ENCODE data around the gene MVK.

Gene MVK

GRCh38 chr12:109635717-109636116 is 62.1 kb downstream of the MVK start:
- no peak for DNase-seq

DNA sequence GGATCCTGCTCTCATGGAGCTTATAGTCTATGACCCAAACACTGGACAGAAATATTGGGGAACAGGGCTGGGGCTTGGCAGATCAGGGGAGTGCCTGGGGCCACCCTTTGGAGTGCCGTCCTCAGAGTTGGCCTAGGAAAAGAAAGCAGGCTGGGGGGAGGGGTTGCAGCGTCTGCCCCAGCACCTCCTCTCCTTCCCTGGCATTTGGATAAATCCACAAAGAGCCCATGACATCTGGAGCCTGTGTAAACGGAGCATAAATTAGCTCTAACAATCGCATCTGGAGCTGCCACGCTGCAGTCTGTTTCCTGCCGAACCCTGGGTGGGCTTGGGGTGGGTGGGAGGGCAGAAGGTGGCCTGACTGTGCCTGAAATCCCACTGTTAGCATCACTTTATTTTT is 63.8 kb downstream of the MVK start:
- DNase-seq: no peak

DNA sequence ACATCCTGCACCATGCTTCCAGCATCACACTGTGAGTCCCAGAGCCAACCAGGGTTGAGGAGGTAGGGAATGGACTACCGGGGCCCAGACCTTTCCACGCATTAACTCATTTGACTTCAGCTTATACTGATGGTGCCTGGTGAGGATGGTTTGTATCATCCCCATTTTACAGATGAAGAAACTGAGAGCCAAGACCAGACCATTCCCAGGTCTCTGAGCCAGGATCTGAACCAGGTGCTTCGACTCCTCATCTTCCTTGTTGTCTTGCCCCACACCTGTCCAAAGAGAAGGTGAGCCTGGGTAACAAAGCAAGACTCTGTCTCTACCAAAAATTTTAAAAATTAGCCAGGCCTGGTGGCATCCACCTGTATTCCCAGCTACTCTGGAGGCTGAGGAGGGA is 64.4 kb downstream of the MVK start:
- DNase-seq: no peak

- DNase-seq: no peak
Measured at GRCh38 chr12:109638735-109639134, 65.1 kb downstream of the MVK start.

GRCh38 chr12:109639151-109639872 is 65.7 kb downstream of the MVK start:
- DNase-seq: no peak

GRCh38 chr12:109640961-109641360 is 67.4 kb downstream of the MVK start:
- no peak for DNase-seq

DNA sequence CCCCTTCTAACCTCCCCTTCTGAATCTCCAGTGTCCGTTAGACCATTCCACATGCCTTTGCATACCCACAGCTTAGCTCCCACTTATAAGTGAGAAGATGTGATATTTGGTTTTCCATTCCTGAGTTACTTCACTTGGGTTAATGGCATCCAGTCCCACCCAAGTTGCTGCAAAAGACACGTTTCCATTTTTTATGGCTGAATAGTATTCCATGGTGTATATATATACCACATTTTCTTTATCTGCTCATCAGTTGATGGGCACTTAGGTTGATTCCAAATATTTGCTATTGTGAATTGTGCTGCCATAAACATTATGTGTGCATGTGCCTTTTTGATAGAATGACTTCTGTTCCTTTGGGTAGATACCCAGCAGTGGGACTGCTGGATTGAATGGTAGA is 67.8 kb downstream of the MVK start:
- DNase-seq: no peak

DNA sequence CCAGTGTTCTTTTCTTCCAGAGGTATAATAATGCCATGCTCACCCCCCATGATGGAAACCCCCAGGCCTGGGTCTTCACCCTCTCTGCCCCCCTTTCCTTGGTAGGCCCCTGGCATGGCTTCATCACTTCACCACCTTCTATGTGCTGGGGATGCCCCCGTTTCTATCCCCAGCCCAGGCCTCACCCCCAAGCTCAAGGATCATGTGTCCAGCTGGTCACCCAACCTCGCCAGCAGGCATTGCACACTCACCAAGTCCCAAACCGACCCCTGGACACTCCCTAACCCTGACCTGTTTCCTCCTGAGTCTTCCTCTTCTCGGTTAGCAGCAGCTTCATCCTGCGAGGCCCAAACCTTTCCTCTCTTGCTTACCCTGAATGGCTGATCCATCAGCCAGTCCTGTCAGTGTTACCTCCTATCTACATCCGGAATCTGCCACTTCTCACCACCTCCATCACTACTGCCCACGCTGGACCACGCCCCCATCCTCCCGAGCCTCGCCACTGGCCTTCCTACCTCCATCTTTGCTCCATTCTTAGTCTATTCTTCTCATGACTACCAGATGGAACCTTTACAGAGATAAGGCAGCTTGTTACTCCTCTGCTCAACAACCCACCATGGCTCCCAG is 69.0 kb downstream of the MVK start:
- DNase-seq: no peak

DNA sequence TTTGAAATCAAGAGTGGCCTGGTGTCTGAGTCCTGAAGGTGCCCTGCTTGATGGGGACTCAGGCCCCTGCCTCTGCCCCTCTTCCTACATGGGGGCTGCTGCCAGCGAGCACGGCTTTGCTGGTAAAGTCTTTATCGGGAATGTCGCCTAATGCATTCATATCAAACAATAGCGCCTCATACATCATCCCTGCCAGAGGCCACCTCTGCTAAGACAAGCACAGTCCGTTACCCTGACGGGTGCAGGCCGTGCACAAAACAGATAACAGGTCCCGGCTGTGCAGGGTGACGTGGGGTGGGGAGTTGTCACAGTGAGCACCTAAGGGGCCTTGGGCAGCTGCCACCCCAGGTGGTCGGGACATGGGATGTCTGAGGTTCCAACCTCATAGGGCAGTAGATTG is 71.6 kb downstream of the MVK start:
- no peak for DNase-seq

GRCh38 chr12:109645708-109646107 is 72.1 kb downstream of the MVK start:
- no peak for DNase-seq

Data from fibroblast of skin of abdomen (primary cell).